ENCODE measurements around the gene TAAR5.
"Not testable (repeated sequence)": the region's sequence is repeated elsewhere in the genome, so short reads cannot be mapped to it uniquely, and the experiment has no call there.

Gene TAAR5

GRCh38 chr6:132589454-132589853 is at the start of gene TAAR5:
Gene TAAR5, minus strand, starts transcription at chr6:132589741. Its CDS starts 55 bp downstream, at chr6:132589686.
- no peak within 1 kb of the TSS for H3K4me3 Mint-ChIP-seq
- H3K27ac Mint-ChIP-seq, result no peak within 1 kb of the TSS
- no peaks in the 10 kb centered on the region for H3K4me1 Mint-ChIP-seq (ENCODE audit: low read depth)
- no peaks in the 10 kb centered on the region for H3K36me3 Mint-ChIP-seq
- H3K9me3 Mint-ChIP-seq (ENCODE audit: low read depth), result no peaks in the 10 kb centered on the region
- H3K27me3 Mint-ChIP-seq, result peaks cover 10% of the 10 kb centered on the region

- H3K9me3 Mint-ChIP-seq (ENCODE audit: low read depth); H3K4me1 Mint-ChIP-seq (ENCODE audit: low read depth); H3K27ac Mint-ChIP-seq; H3K36me3 Mint-ChIP-seq; H3K4me3 Mint-ChIP-seq: not testable (repeated sequence)
- peaks cover 27% of the 10 kb centered on the region for H3K27me3 Mint-ChIP-seq
Observed at GRCh38 chr6:132637135-132637534, 47.6 kb upstream of the TAAR5 start.

- H3K27ac Mint-ChIP-seq; H3K4me3 Mint-ChIP-seq; H3K36me3 Mint-ChIP-seq; H3K9me3 Mint-ChIP-seq (ENCODE audit: low read depth); H3K4me1 Mint-ChIP-seq (ENCODE audit: low read depth): not testable (repeated sequence)
- peaks cover 27% of the 10 kb centered on the region for H3K27me3 Mint-ChIP-seq
Observed at GRCh38 chr6:132635906-132636305, 46.4 kb upstream of the TAAR5 start.

- H3K9me3 Mint-ChIP-seq (ENCODE audit: low read depth); H3K4me3 Mint-ChIP-seq; H3K27ac Mint-ChIP-seq; H3K4me1 Mint-ChIP-seq (ENCODE audit: low read depth); H3K36me3 Mint-ChIP-seq: not testable (repeated sequence)
- peaks cover 27% of the 10 kb centered on the region for H3K27me3 Mint-ChIP-seq
Observed at GRCh38 chr6:132635288-132635687, 45.7 kb upstream of the TAAR5 start.

GRCh38 chr6:132634796-132635195 is 45.3 kb upstream of the TAAR5 start:
- Mint-ChIP-seq H3K36me3 (no peaks in the 10 kb centered on the region), H3K4me3 (no peak overlapping the region), H3K27ac (no peak overlapping the region)

GRCh38 chr6:132633362-132633761 is 43.8 kb upstream of the TAAR5 start:
- Mint-ChIP-seq H3K4me3 (no peak overlapping the region), H3K36me3 (no peaks in the 10 kb centered on the region), H3K27me3 (peaks cover 31% of the 10 kb centered on the region), H3K9me3 (ENCODE audit: low read depth) (no peaks in the 10 kb centered on the region), H3K4me1 (ENCODE audit: low read depth) (no peaks in the 10 kb centered on the region), H3K27ac (no peak overlapping the region)

More at GRCh38 chr6:132634796-132635195, 45.3 kb upstream of the TAAR5 start:
- Mint-ChIP-seq H3K9me3 (ENCODE audit: low read depth) (no peaks in the 10 kb centered on the region), H3K27me3 (peaks cover 26% of the 10 kb centered on the region), H3K4me1 (ENCODE audit: low read depth) (no peaks in the 10 kb centered on the region)

- H3K27me3 Mint-ChIP-seq, result peaks cover 10% of the 10 kb centered on the region
- H3K36me3 Mint-ChIP-seq, result no peaks in the 10 kb centered on the region
- H3K4me3 Mint-ChIP-seq, result no peak within 1 kb of the TSS
- H3K4me1 Mint-ChIP-seq (ENCODE audit: low read depth), result no peaks in the 10 kb centered on the region
- H3K9me3 Mint-ChIP-seq (ENCODE audit: low read depth), result no peaks in the 10 kb centered on the region
- H3K27ac Mint-ChIP-seq, result no peak within 1 kb of the TSS
Observed at GRCh38 chr6:132624175-132624574, 34.6 kb upstream of the TAAR5 start, which contains the start of gene TAAR2. Gene TAAR2, minus strand, starts transcription at chr6:132624275. Its CDS starts 0 bp downstream, at chr6:132624275.

- no peak overlapping the region for H3K27ac Mint-ChIP-seq
Observed at GRCh38 chr6:132623106-132623845, 33.7 kb upstream of the TAAR5 start.

GRCh38 chr6:132616677-132617076 is 27.1 kb upstream of the TAAR5 start:
- no peak overlapping the region for H3K4me3 Mint-ChIP-seq
- no peak overlapping the region for H3K27ac Mint-ChIP-seq
- peaks cover 4% of the 10 kb centered on the region for H3K27me3 Mint-ChIP-seq
- no peaks in the 10 kb centered on the region for H3K36me3 Mint-ChIP-seq
- no peaks in the 10 kb centered on the region for H3K4me1 Mint-ChIP-seq (ENCODE audit: low read depth)
- H3K9me3 Mint-ChIP-seq (ENCODE audit: low read depth), result no peaks in the 10 kb centered on the region

More at GRCh38 chr6:132623106-132623845, 33.7 kb upstream of the TAAR5 start:
- no peaks in the 10 kb centered on the region for H3K4me1 Mint-ChIP-seq (ENCODE audit: low read depth)
- no peak overlapping the region for H3K4me3 Mint-ChIP-seq
- H3K36me3 Mint-ChIP-seq, result no peaks in the 10 kb centered on the region
- peaks cover 8% of the 10 kb centered on the region for H3K27me3 Mint-ChIP-seq
- no peaks in the 10 kb centered on the region for H3K9me3 Mint-ChIP-seq (ENCODE audit: low read depth)

- no peaks in the 10 kb centered on the region for H3K4me1 Mint-ChIP-seq (ENCODE audit: low read depth)
- no peak overlapping the region for H3K4me3 Mint-ChIP-seq
- H3K36me3 Mint-ChIP-seq, result no peaks in the 10 kb centered on the region
- peaks cover 4% of the 10 kb centered on the region for H3K27me3 Mint-ChIP-seq
- no peaks in the 10 kb centered on the region for H3K9me3 Mint-ChIP-seq (ENCODE audit: low read depth)
- H3K27ac Mint-ChIP-seq, result no peak overlapping the region
Observed at GRCh38 chr6:132614554-132614953, 25.0 kb upstream of the TAAR5 start.

GRCh38 chr6:132612449-132613108 is 23.0 kb upstream of the TAAR5 start:
- Mint-ChIP-seq H3K27me3 (no peaks in the 10 kb centered on the region), H3K36me3 (no peaks in the 10 kb centered on the region), H3K4me3 (no peak overlapping the region), H3K27ac (no peak overlapping the region), H3K9me3 (ENCODE audit: low read depth) (no peaks in the 10 kb centered on the region), H3K4me1 (ENCODE audit: low read depth) (no peaks in the 10 kb centered on the region)

GRCh38 chr6:132611616-132612015 is 22.1 kb upstream of the TAAR5 start:
- H3K4me3 Mint-ChIP-seq, result no peak overlapping the region
- no peaks in the 10 kb centered on the region for H3K27me3 Mint-ChIP-seq
- no peak overlapping the region for H3K27ac Mint-ChIP-seq
- H3K9me3 Mint-ChIP-seq (ENCODE audit: low read depth), result no peaks in the 10 kb centered on the region
- no peaks in the 10 kb centered on the region for H3K4me1 Mint-ChIP-seq (ENCODE audit: low read depth)
- H3K36me3 Mint-ChIP-seq, result no peaks in the 10 kb centered on the region

GRCh38 chr6:132607544-132608233 is 18.1 kb upstream of the TAAR5 start:
- H3K4me3 Mint-ChIP-seq, result no peak overlapping the region
- H3K27ac Mint-ChIP-seq, result no peak overlapping the region
- no peaks in the 10 kb centered on the region for H3K27me3 Mint-ChIP-seq
- no peaks in the 10 kb centered on the region for H3K9me3 Mint-ChIP-seq (ENCODE audit: low read depth)
- no peaks in the 10 kb centered on the region for H3K4me1 Mint-ChIP-seq (ENCODE audit: low read depth)
- no peaks in the 10 kb centered on the region for H3K36me3 Mint-ChIP-seq

- H3K27me3 Mint-ChIP-seq, result peaks cover 5% of the 10 kb centered on the region
- H3K36me3 Mint-ChIP-seq, result no peaks in the 10 kb centered on the region
- H3K4me1 Mint-ChIP-seq (ENCODE audit: low read depth), result no peaks in the 10 kb centered on the region
- H3K9me3 Mint-ChIP-seq (ENCODE audit: low read depth), result no peaks in the 10 kb centered on the region
- H3K27ac Mint-ChIP-seq, result no peak overlapping the region
- H3K4me3 Mint-ChIP-seq, result no peak overlapping the region
Observed at GRCh38 chr6:132604635-132605152, 15.2 kb upstream of the TAAR5 start.

GRCh38 chr6:132600900-132601299 is 11.4 kb upstream of the TAAR5 start:
- H3K27me3 Mint-ChIP-seq, result peaks cover 13% of the 10 kb centered on the region
- not testable (repeated sequence) for H3K4me1 Mint-ChIP-seq (ENCODE audit: low read depth); H3K4me3 Mint-ChIP-seq; H3K27ac Mint-ChIP-seq; H3K9me3 Mint-ChIP-seq (ENCODE audit: low read depth); H3K36me3 Mint-ChIP-seq

Measured in activated naive CD8-positive, alpha-beta T cell (primary cell).